Loucy (cell line): ENCODE measurements around the gene CHCHD10.
"Not testable (repeated sequence)": the region's sequence is repeated elsewhere in the genome, so short reads cannot be mapped to it uniquely, and the experiment has no call there.

Source experiments
- H2AFZ ChIP-seq: fragments of 200-600 bp; sonication (generic); 2 replicates; pipeline ENCODE4 v1.6.0; 2016; ENCODE audit warnings: antibody characterized with exemption, mild to moderate bottlenecking, low read length, moderate library complexity
- H3F3A ChIP-seq: fragments of 200-600 bp; 2 replicates; pipeline ENCODE4 v1.6.0; 2016; ENCODE audit warnings: antibody characterized with exemption, low read depth, mild to moderate bottlenecking
- H3K27me3 ChIP-seq: fragments of 200-600 bp; sonication (generic); 2 replicates; pipeline ENCODE4 v1.6.1; 2014; ENCODE audit warnings: low read length, mild to moderate bottlenecking; ENCODE audit not compliant: insufficient read depth, poor library complexity, severe bottlenecking
- H3K36me3 ChIP-seq: fragments of 200-600 bp; sonication (generic); 2 replicates; pipeline ENCODE4 v1.6.1; 2016; ENCODE audit warnings: low read length; ENCODE audit not compliant: insufficient read depth
- H3K4me1 ChIP-seq: fragments of 200-600 bp; sonication (generic); 2 replicates; pipeline ENCODE4 v1.5.1; 2014; ENCODE audit warnings: low read length, mild to moderate bottlenecking; ENCODE audit not compliant: insufficient read depth, poor library complexity, severe bottlenecking
- H3K4me2 ChIP-seq: fragments of 200-600 bp; sonication (generic); 2 replicates; pipeline ENCODE4 v1.6.0; 2014; ENCODE audit warnings: antibody characterized with exemption, low read length, low read depth, mild to moderate bottlenecking; ENCODE audit not compliant: poor library complexity, severe bottlenecking
- H3K4me3 ChIP-seq: fragments of 200-600 bp; sonication (generic); 2 replicates; pipeline ENCODE4 v1.5.1; 2014; ENCODE audit warnings: low read length, mild to moderate bottlenecking, mixed read lengths; ENCODE audit not compliant: poor library complexity, severe bottlenecking
- H3K79me2 ChIP-seq: fragments of 200-600 bp; sonication (generic); 2 replicates; pipeline ENCODE4 v1.6.1; 2014; ENCODE audit warnings: low read length; ENCODE audit not compliant: insufficient read depth
- H3K9ac ChIP-seq: fragments of 200-600 bp; sonication (generic); 2 replicates; pipeline ENCODE4 v1.6.0; 2014; ENCODE audit warnings: mild to moderate bottlenecking, low read depth, low read length, moderate library complexity; ENCODE audit not compliant: poor library complexity, severe bottlenecking
- H3K9me2 ChIP-seq: fragments of 200-600 bp; sonication (generic); replicated peaks from 2 replicates; pipeline ENCODE4 v1.6.1; 2016; ENCODE audit warnings: low read depth, low read length, mixed read lengths
- H3K9me3 ChIP-seq: fragments of 200-600 bp; sonication (generic); 2 replicates; pipeline ENCODE4 v1.6.1; 2014; ENCODE audit warnings: mild to moderate bottlenecking, antibody characterized with exemption, low read length, low read depth; ENCODE audit not compliant: insufficient read depth
- H4K20me1 ChIP-seq: fragments of 200-600 bp; sonication (generic); 2 replicates; pipeline ENCODE4 v1.6.0; 2014; ENCODE audit warnings: antibody characterized with exemption, low read length, mild to moderate bottlenecking; ENCODE audit not compliant: insufficient read depth, poor library complexity, severe bottlenecking
- CTCF ChIP-seq: fragments of 200-600 bp; sonication (generic); conservative IDR thresholded peaks from 2 replicates; pipeline ENCODE4 v1.5.1; 2014; ENCODE audit warnings: mild to moderate bottlenecking, antibody characterized with exemption, low read length
- EZH2phosphoT487 ChIP-seq: fragments of 200-600 bp; IDR thresholded peaks from 2 replicates; pipeline ENCODE4 v1.6.1; 2018; ENCODE audit warnings: antibody characterized with exemption, mild to moderate bottlenecking, moderate library complexity, borderline replicate concordance

The CHCHD10 gene

DNA sequence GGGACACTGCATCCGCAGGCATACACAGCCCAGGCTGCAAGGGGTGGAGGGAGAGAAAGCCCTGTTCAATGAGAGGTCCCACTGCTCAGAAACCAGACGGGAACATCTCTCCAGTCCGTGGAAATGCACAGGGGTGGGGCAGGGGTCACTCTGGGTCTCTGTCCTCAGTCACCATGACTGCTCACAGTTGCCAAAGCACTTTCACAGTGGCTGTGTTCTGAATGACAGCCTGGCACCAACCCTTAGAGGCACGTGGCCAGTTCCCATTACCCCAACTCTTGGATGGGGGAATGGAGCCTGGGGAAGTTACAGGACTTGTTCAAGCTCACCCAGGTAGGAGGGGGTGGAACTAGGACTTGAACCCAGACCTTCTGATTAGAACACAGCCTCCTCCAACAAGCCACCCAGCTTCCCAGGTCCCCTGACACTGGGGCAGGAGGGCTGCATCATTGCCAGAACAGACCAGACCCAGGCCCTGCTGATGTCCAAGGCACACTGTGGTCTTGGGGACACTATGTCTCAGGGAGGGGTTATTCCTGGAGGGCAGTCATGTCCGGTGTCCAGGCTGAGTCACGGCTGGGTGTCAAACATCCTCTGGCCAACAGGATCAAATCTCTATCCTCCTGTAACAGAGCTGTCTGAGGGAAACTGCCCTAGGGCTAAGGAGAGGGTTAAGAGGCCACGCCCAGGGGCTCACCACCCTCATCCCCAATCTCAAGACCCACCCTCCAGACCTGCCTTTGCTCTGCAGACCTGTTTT, 25.1 kb downstream of the CHCHD10 start:
- Histone ChIP-seq H3K36me3 (peaks cover 21% of the 10 kb centered on the region; the same call in 1 of the 2 replicates), H3K4me2 (no peak overlapping the region), H3K79me2 (peaks cover 10% of the 10 kb centered on the region; the same call in 1 of the 2 replicates), H2AFZ (no peak overlapping the region), H3K27me3 (no peaks in the 10 kb centered on the region), H3K9me3 (no peaks in the 10 kb centered on the region), H4K20me1 (no peaks in the 10 kb centered on the region), H3K9me2 (no peaks in the 10 kb centered on the region), H3K4me3 (no peak overlapping the region), H3F3A (no peaks in the 10 kb centered on the region), H3K4me1 (no peaks in the 10 kb centered on the region), H3K9ac (no peak overlapping the region)
- TF ChIP-seq EZH2phosphoT487 (no peak), CTCF (no peak)

DNA sequence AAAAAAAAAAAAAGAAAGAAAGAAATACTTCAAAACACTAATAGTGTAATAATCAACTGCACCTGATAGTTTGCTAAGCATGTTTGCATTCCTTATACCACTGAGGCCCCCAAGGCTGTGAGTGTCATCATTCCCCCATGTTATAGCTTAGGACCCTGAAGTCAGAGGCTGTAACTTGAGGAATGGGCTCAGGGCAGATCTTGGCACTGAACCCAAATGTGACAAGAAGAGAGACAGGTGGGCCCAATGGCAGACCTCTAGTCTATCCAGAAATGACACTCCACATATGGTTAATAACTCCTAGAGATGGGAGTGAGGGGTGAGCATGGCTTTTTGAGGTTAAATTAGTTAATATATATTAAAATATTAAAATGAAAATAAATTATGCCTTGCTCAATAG, 30.1 kb downstream of the CHCHD10 start:
- Histone ChIP-seq H3K4me3 (no peak overlapping the region), H3K36me3 (peaks cover 3% of the 10 kb centered on the region; the same call in 1 of the 2 replicates), H4K20me1 (no peaks in the 10 kb centered on the region), H3K9me2 (no peaks in the 10 kb centered on the region), H3K4me2 (no peak overlapping the region), H3K9me3 (no peaks in the 10 kb centered on the region), H3F3A (no peaks in the 10 kb centered on the region), H2AFZ (no peak overlapping the region), H3K27me3 (no peaks in the 10 kb centered on the region), H3K9ac (no peak overlapping the region), H3K79me2 (no peaks in the 10 kb centered on the region), H3K4me1 (no peaks in the 10 kb centered on the region)
- TF ChIP-seq EZH2phosphoT487 (no peak), CTCF (no peak)

DNA sequence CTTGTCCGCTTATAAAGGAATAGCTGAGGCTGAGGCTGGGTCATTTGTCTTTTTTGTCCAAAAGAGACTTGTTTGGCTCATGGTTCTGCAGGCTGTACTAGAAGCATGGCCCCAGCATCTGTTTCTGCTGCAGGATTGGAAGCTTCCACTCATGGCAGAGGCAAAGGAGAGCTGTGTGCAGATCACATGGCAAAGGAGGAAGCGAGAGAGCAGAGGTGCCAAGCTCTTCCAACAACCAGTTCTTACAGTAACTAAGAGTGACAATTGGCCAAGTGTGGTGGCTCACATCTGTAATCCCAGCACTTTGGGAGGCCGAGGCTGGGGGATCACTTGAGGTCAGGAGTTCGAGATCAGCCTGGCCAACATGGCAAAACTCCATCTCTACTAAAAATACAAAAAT, 39.7 kb downstream of the CHCHD10 start:
- not testable (repeated sequence) for H3K4me2 ChIP-seq, H3K27me3 ChIP-seq, H3K9me2 ChIP-seq, H3K36me3 ChIP-seq, H3K9me3 ChIP-seq, H3K9ac ChIP-seq, H3K4me3 ChIP-seq, H3F3A ChIP-seq, H2AFZ ChIP-seq, H3K79me2 ChIP-seq, H3K4me1 ChIP-seq, H4K20me1 ChIP-seq

- peaks cover 3% of the 10 kb centered on the region for H3K4me1 ChIP-seq
- H3K9ac ChIP-seq: no peak overlapping the region
- no peaks in the 10 kb centered on the region for H3K36me3 ChIP-seq
- H2AFZ ChIP-seq: no peak overlapping the region
- H3K4me2 ChIP-seq: no peak overlapping the region
- H3K27me3 ChIP-seq: no peaks in the 10 kb centered on the region
- no peaks in the 10 kb centered on the region for H3K9me3 ChIP-seq
- no peaks in the 10 kb centered on the region for H3K9me2 ChIP-seq
- H4K20me1 ChIP-seq: no peaks in the 10 kb centered on the region
- no peaks in the 10 kb centered on the region for H3F3A ChIP-seq
- no peak overlapping the region for H3K4me3 ChIP-seq
- H3K79me2 ChIP-seq: no peaks in the 10 kb centered on the region
- TF ChIP-seq EZH2phosphoT487: no peak
- no peak for TF ChIP-seq CTCF
Observed at GRCh38 chr22:23722724-23723123, 45.0 kb downstream of the CHCHD10 start.
